Activated T-helper 1 cell treated with anti-CD3 and anti-CD28 coated beads, Interleukin-2, amount 50 U/mL, for 16 hours (primary cell): ENCODE measurements around the gene FBL.
"Not testable (repeated sequence)": the region's sequence is repeated elsewhere in the genome, so short reads cannot be mapped to it uniquely, and the experiment has no call there.

Source experiments
- DNase-seq, 2 donors: peaks; one replicate each; pipeline ENCODE4 v3.0.0-alpha.2; 2020; ENCODE audit warnings: low read depth in 1 of 2, low spot score in 1 of 2

The FBL gene

DNA sequence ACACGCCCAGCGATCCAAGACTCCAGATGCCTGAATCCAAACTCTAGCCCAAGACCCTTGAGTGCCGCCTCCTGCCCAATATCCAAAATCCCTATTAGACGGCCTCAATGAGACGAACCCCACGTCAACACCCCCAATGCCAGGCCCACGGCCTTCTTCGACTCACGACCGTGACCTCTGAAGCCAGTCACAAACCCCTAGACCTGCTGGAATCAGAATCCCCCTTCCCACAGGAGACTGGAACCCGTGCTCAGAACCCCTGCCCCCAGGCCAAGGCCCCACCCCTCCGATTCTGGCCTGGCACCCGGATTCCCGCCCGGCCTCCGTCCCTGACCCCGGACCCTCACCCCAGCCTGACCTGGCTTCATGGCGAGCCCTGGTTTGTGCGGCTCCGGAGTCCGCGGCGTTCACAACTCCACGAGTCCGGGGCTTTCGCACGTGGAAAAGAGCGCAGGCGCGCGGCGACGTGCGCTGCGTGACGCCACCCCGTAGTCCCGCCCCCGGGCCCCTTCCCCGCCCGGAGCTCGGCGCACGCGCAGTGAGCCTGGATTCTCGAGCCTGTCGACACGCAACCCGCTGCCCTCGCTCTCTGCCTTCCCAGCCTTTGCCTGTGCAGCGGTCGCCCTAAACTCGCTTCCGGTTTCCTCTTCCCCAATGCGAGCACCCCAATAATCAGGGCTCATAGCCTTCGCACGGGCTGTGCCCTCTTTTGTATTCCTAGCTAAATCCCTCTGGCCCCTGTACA, at the start of gene FBL:
TSS of gene FBL (minus strand) at position 447 of the 745 bp plus-strand sequence. CDS start at position 368, 79 bp downstream.
- peak; percentile 98 for DNase-seq

DNA sequence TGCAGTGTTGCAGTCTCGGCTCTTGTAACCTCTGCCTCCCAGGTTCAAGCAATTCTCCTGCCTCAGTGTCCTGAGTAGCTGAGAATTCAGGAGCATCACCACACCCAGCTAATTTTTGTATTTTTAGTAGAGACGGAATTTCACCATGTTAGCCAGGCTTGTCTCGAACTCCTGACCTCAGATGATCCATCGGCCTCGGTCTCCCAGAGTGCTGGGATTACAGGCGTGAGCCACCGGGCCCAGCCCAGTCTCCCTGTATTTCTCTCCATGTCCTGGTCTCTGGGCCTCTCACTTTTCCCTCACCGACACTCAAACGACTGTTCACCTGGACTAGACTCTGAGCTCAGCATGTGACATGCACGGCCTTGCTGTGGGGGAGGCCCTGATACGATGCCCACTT, 48.9 kb upstream of the FBL start:
- not testable (repeated sequence) for DNase-seq

GRCh38 chr19:39894236-39894606, 48.0 kb upstream of the FBL start:
- DNase-seq = not testable (repeated sequence)

DNA sequence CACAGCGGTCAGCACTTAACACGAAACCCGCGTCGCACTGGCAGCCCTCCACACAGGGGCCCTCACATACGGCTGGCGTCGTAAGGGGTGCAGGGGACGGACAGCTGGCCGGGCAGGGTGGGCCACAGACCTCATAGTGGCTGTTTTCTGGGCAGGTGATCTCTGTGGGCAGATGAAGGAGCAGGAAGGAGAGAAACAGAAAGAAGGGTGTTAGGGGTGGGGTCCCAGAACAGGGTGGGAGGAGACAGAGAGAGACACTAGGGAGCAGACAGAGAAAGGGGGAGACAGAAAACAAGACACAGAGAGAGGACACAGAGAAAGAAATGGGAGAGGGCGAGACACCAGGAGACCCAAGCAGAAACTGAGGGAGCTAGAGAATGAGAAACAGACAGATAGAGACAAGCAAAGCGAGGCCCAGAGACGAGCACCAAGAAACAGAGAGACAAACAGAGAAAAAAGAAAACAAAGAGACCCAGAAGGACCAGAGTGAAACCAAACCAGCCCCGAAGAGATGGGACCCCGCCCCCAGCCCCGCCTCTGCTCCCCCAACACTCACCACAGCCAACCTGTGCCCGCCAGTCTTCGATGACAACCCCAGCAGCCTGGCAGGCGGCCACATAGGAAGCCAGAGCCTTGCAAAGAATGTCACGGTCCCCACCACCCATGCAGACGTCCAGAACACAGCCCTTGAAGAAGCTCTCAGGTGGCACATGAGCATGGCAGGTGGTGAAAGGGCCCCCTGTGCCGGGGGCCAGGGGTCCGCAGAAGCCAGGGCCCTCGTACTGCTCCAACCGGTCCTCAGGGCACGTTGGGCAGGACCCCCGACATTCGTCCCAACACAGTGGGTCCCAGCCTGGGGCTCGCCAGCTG, 47.4 kb upstream of the FBL start:
- not testable (repeated sequence) for DNase-seq

DNA sequence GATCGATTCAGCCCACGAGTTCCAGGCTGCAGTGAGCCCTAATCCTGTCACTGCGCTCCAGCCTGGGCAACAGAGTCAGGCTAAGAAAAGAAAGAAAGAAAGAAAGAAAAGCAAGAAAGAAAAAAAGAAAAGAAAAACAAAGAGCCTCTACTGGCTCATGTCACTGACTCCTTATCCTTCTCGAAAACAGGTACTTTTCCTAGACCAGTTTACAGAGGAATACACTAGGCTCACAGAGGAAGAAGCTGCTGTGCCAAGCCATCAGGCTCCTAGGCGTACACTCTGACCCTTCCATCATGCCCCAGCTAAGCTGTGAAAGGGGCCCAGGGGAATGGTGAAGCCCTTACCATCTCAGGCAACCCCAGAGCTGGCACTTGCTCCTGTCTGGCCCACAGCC, 46.3 kb upstream of the FBL start:
- not testable (repeated sequence) for DNase-seq

- not testable (repeated sequence) for DNase-seq
These were observed 45.7 kb upstream of the FBL start for GRCh38 chr19:39891660-39892505.

DNA sequence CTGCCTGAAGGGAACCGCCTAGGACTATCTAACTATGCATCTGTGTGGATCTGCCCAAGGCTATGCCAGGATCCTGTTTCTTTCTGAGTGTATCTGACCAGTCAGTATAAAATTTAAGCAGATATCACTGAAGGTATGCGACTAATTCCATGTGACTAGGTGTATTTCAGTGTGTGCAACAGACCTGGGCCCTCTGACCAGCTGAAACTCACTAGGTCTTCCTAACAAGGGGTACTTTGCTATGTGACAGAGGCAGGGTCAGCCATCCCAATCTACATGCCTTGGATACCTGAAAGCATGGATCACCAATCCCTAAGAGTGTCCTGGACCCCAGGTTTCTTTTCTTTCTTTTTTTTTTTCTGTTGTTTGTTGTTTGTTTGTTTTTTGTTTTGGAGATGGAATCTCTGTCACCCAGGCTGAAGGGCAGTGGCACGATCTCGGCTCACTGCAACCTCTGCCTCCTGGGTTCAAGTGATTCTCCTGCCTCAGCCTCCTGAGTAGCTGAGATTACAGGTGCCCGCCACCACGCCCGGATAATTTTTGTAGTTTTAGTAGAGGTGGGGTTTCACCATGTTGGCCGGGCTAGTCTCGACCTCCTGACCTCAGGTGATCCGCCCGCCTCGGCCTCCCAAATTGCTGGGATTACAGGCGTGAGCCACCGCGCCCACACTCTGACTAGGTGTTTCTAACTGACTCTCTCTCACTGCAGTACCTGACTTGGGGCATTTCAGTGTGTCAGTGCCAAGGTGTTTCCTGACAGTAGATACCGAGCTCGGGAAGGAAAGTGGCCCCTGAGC, 44.8 kb upstream of the FBL start:
- no peak for DNase-seq

GRCh38 chr19:39889872-39890754, 43.9 kb upstream of the FBL start:
- DNase-seq = not testable (repeated sequence)

- DNase-seq = not testable (repeated sequence)
These were observed 41.3 kb upstream of the FBL start for GRCh38 chr19:39887456-39887951.

DNA sequence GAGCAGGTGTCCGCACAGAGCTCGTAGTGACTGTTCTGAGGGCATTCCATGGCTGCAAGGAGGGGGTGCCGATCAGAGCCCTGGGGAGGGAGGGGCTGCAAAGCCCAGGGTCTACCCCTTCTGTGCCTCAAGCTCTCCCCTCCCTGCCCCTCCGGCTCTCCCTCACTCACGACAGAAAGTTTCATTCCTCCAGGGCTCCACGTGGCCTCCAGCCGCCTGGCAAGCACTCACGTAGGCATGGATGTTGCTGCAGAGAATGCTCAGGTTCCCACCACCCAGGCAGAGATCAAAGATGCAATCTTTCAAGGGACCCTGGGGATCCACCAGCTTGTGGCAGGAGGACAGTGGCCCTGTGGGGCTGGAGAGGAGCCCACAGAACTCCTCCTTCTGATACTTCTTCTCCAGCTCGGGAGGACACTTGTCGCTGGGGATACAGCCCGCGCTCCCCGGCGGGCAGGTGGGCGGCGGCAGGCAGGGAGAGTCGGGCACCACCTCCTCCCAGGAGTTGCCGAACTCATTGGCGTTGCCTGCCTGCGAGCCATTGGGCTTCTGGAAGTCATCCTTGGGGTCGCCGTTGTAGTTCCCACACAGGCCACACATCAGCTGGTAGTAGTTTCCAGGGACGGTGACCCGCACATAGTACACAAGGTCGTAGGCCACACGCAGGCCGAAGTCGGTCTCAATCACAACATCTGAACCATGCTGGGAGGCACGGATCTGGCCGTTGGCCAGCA, 39.8 kb upstream of the FBL start:
- DNase-seq = not testable (repeated sequence)

- DNase-seq = not testable (repeated sequence)
These were observed 38.5 kb upstream of the FBL start for GRCh38 chr19:39884721-39885120.

- DNase-seq = not testable (repeated sequence)
These were observed 36.5 kb upstream of the FBL start for GRCh38 chr19:39882645-39883044.

GRCh38 chr19:39881495-39882110, 35.4 kb upstream of the FBL start:
- not testable (repeated sequence) for DNase-seq

DNA sequence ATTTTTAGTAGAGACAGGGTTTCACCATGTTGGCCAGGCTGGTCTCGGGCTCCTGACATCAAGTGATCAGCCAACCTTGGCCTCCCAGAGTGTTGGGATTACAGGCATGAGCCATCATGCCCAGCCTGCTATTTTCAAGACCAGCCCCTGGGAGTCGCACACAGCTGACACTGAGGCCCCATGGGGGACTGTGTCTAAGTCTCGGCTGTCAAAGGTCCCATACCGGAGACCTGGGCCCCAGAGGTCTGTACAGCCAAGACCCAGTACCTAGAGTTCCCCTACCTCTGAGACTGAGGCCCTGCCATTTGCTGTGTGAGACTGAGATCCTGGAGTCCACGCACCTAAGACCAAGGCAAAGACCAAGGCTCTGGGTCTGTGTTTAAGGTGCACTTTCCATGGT, 34.1 kb upstream of the FBL start:
- DNase-seq = not testable (repeated sequence)

DNA sequence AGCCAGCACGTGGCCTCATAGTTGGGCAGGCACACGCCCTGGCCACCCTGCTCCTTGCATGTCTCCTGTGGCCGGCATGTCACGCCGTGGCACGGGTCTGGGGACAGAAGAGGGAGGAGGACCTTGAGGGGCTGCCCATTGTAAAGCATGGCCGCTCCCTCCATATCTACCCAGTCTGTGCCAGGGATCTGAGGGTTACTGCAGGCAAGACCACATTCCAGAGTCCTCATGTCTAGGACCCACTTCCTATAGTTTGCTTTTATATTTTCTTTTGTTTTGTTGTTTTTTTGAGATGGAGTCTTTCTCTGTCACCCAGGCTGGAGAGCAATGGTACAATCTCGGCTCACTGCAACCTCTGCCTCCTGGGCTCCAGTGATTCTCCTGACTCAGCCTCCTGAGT, 33.6 kb upstream of the FBL start:
- not testable (repeated sequence) for DNase-seq

GRCh38 chr19:39878866-39879265, 32.7 kb upstream of the FBL start:
- DNase-seq = not testable (repeated sequence)

DNA sequence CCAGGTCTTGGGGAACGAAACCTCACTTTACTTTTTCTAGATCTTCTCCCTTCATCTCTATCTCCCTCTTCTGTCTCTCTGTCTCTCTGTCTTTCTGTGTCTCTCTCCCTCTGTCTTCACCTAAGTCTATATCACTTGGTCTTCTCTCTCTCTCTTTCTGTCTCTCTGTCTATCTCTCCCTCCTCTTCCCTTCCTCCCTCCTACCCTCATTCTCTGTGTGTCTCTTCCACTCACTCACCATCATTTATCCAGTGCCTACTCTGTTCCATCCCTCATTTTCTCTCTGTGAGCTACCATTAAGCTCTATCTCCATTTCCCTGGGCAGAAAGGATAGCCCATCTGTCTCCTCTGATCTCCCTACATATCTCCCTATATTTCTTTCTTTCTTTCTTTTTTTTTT, 32.2 kb upstream of the FBL start:
- no peak for DNase-seq

- DNase-seq = not testable (repeated sequence)
These were observed 31.8 kb upstream of the FBL start for GRCh38 chr19:39877982-39878381.
